H1 (cell line): Measurements from ENCODE around the gene PGGHG. TPM values are rescaled to one million over a fixed set of nuclear protein-coding genes. Genes with fewer than 3 reads are reported as not detected.
"Not testable (repeated sequence)": the region's sequence is repeated elsewhere in the genome, so short reads cannot be mapped to it uniquely, and the experiment has no call there.

Experiments used
- CTCF ChIA-PET: fragments of 300-600 bp; sonication (Branson Sonifier 250); formaldehyde crosslinking; loops from one replicate; lab custom pipeline; 2021; ENCODE audit not compliant: partially characterized antibody; lab: Charles Lee
- POLR2A ChIA-PET: fragments of 300-600 bp; sonication (Branson Sonifier 250); formaldehyde crosslinking; loops from one replicate; lab custom pipeline; 2021; ENCODE audit warnings: inconsistent platforms; ENCODE audit not compliant: partially characterized antibody; lab: Charles Lee
- DNase-seq, 2 experiments: peaks; one replicate each; pipeline versions ENCODE4 v3.0.0 to v3.0.0-alpha.2; 2010 to 2022; ENCODE audit warnings: low spot score in 2 of 2, low read depth in 1 of 2, mixed read lengths in 1 of 2
- FAIRE-seq: peaks from 2 replicates; lab custom pipeline; 2011; peaks lifted over from hg19 to GRCh38; lab: Jason Lieb, UNC
- H2AFZ ChIP-seq: 2 replicates; pipeline ENCODE4 v1.8.1; 2012; ENCODE audit warnings: low read length, inconsistent platforms
- H2AK5ac ChIP-seq: 2 replicates; pipeline ENCODE4 v1.6.1; 2013; ENCODE audit warnings: low read depth, low read length
- H2BK120ac ChIP-seq: replicated peaks from 2 replicates; pipeline ENCODE3; 2013; ENCODE audit warnings: low read depth, low read length, inconsistent platforms
- H2BK12ac ChIP-seq: 2 replicates; pipeline ENCODE4 v1.6.1; 2013; ENCODE audit warnings: low read depth, low read length
- H2BK15ac ChIP-seq: 2 replicates; pipeline ENCODE4 v1.6.1; 2013; ENCODE audit warnings: low read length
- H2BK20ac ChIP-seq: 2 replicates; pipeline ENCODE4 v1.6.1; 2013; ENCODE audit warnings: low read length
- H2BK5ac ChIP-seq: 2 replicates; pipeline ENCODE4 v1.6.1; 2013; ENCODE audit warnings: low read depth, low read length
- H3K14ac ChIP-seq: 2 replicates; pipeline ENCODE4 v1.6.1; 2013; ENCODE audit warnings: inconsistent platforms; ENCODE audit not compliant: insufficient read length
- H3K18ac ChIP-seq: 2 replicates; pipeline ENCODE4 v1.6.1; 2013; ENCODE audit warnings: low read length; ENCODE audit errors: extremely low read depth
- H3K23ac ChIP-seq: 2 replicates; pipeline ENCODE4 v1.6.1; 2013; ENCODE audit warnings: inconsistent platforms; ENCODE audit not compliant: insufficient read length
- H3K23me2 ChIP-seq: 2 replicates; pipeline ENCODE4 v1.6.1; 2013; ENCODE audit warnings: low read depth, low read length
- H3K27ac ChIP-seq: 2 replicates; pipeline ENCODE4 v1.6.1; 2011; ENCODE audit warnings: low read depth, low read length, inconsistent platforms
- H3K27me3 ChIP-seq, 4 experiments: replicated peaks in 1 of 4; 1 replicate in 1 of 4; 2 replicates in 3 of 4; pipeline versions ENCODE4 v1.6.1 to v1.8.1; 2011 to 2013; ENCODE audit warnings: low read length in 3 of 4, mild to moderate bottlenecking in 3 of 4, inconsistent platforms in 2 of 4, mixed read lengths in 2 of 4, moderate library complexity in 1 of 4; ENCODE audit not compliant: control insufficient read depth in 3 of 4, insufficient read depth in 3 of 4; ENCODE audit errors: extremely low read depth in 1 of 4
- H3K36me3 ChIP-seq, 4 experiments: 2 replicates each; pipeline versions ENCODE4 v1.6.1 to v1.8.1; 2011 to 2013; ENCODE audit warnings: mild to moderate bottlenecking in 4 of 4, low read length in 3 of 4, moderate library complexity in 2 of 4, control low read depth in 1 of 4, inconsistent platforms in 1 of 4; ENCODE audit not compliant: insufficient read depth in 4 of 4, control insufficient read depth in 2 of 4
- H3K4ac ChIP-seq: replicated peaks from 2 replicates; pipeline ENCODE3; 2013; ENCODE audit warnings: low read length, low read depth, mixed read lengths, inconsistent platforms; ENCODE audit not compliant: insufficient read length
- H3K4me1 ChIP-seq, 4 experiments: replicated peaks in 1 of 4; 1 replicate in 1 of 4; 2 replicates in 3 of 4; pipeline versions ENCODE4 v1.6.1 to v1.8.1; 2011 to 2013; ENCODE audit warnings: low read length in 3 of 4, inconsistent platforms in 2 of 4, mixed read lengths in 1 of 4; ENCODE audit not compliant: insufficient read depth in 4 of 4, control insufficient read depth in 3 of 4
- H3K4me2 ChIP-seq, 2 experiments: 2 replicates each; pipeline versions ENCODE4 v1.6.1 to v1.8.1; 2011 to 2013; ENCODE audit warnings: low read depth in 2 of 2, low read length in 2 of 2, control low read depth in 1 of 2, inconsistent platforms in 1 of 2, mild to moderate bottlenecking in 1 of 2; ENCODE audit not compliant: insufficient read depth in 1 of 2
- H3K4me3 ChIP-seq, 4 experiments: fragments of 200-600, 300-600 bp in 1 of 4; sonication (generic), shearing (Covaris generic), sonication (Bioruptor Twin) in 1 of 4; 2 replicates each; pipeline versions ENCODE4 v1.5.1 to v1.8.1; 2011 to 2016; ENCODE audit warnings: low read length in 4 of 4, low read depth in 3 of 4, control low read depth in 2 of 4, inconsistent platforms in 2 of 4, mild to moderate bottlenecking in 2 of 4, mixed read lengths in 1 of 4, moderate library complexity in 1 of 4; ENCODE audit not compliant: insufficient read depth in 2 of 4; ENCODE audit errors: extremely low read depth in 1 of 4
- H3K56ac ChIP-seq: replicated peaks from 2 replicates; pipeline ENCODE3; 2013; ENCODE audit warnings: low read depth, mild to moderate bottlenecking, mixed read lengths, low read length, inconsistent platforms; ENCODE audit not compliant: insufficient read length
- H3K79me1 ChIP-seq: 2 replicates; pipeline ENCODE4 v1.6.1; 2013; ENCODE audit warnings: low read depth, low read length, control low read depth
- H3K79me2 ChIP-seq, 2 experiments: 2 replicates each; pipeline versions ENCODE4 v1.6.1 to v1.8.1; 2012 to 2013; ENCODE audit warnings: low read length in 2 of 2, mild to moderate bottlenecking in 2 of 2, inconsistent platforms in 1 of 2; ENCODE audit not compliant: insufficient read depth in 2 of 2, control insufficient read depth in 1 of 2
- H3K9ac ChIP-seq, 4 experiments: replicated peaks in 1 of 4; 1 replicate in 1 of 4; 2 replicates in 3 of 4; pipeline versions ENCODE4 v1.6.1 to v1.8.1; 2011 to 2013; ENCODE audit warnings: low read depth in 3 of 4, low read length in 3 of 4, control low read depth in 2 of 4, mild to moderate bottlenecking in 2 of 4, moderate library complexity in 2 of 4, inconsistent platforms in 1 of 4; ENCODE audit errors: extremely low read depth in 1 of 4
- H3K9me3 ChIP-seq, 2 experiments: 2 replicates each; pipeline versions ENCODE4 v1.6.1 to v1.8.1; 2012 to 2013; ENCODE audit warnings: mild to moderate bottlenecking in 2 of 2, moderate library complexity in 2 of 2, control low read depth in 1 of 2, inconsistent platforms in 1 of 2, low read depth in 1 of 2, low read length in 1 of 2, mixed read lengths in 1 of 2; ENCODE audit not compliant: insufficient read depth in 2 of 2
- H4K20me1 ChIP-seq, 2 experiments: replicated peaks in 1 of 2; 2 replicates each; pipeline versions ENCODE3 to v1.8.1; 2011 to 2013; ENCODE audit warnings: inconsistent platforms in 2 of 2, low read length in 2 of 2, mild to moderate bottlenecking in 1 of 2; ENCODE audit not compliant: insufficient read depth in 2 of 2, control insufficient read depth in 1 of 2
- H4K5ac ChIP-seq: 2 replicates; pipeline ENCODE4 v1.6.1; 2013; ENCODE audit warnings: low read length, low read depth, mixed read lengths, inconsistent platforms; ENCODE audit not compliant: insufficient read length
- H4K8ac ChIP-seq: 2 replicates; pipeline ENCODE4 v1.8.0; 2013; ENCODE audit warnings: mild to moderate bottlenecking, moderate library complexity, low read length, inconsistent platforms; ENCODE audit not compliant: insufficient read depth; ENCODE audit errors: extremely low read depth
- H4K91ac ChIP-seq: replicated peaks from 2 replicates; pipeline ENCODE3; 2013; ENCODE audit warnings: low read length, mixed read lengths, inconsistent platforms; ENCODE audit not compliant: insufficient read length
- WGBS, 2 experiments: shearing (Covaris generic) in 1 of 2; methylation state at CpG; one replicate each; pipeline versions ENCODE4 v1.1.6 to v1.1.7; 2013 to 2015; ENCODE audit warnings: low lambda C conversion rate in 2 of 2, mixed read lengths in 2 of 2, inconsistent platforms in 1 of 2, low coverage in 1 of 2, missing lambda C conversion rate in 1 of 2; ENCODE audit not compliant: insufficient replicate concordance in 2 of 2, insufficient coverage in 1 of 2, insufficient read length in 1 of 2; ENCODE audit errors: extremely low coverage in 1 of 2, missing lambda C conversion rate in 1 of 2; 5-methylcytosine and 5-hydroxymethylcytosine counted together
- polyA plus RNA-seq, 7 experiments: library from polyadenylated mRNA; depleted of rRNA in 3 of 7; stranded (reverse) in 5 of 7; unstranded in 2 of 7; fragments of >200 nt in 5 of 7; fragments of 200-250 nt in 2 of 7; gene quantifications; 1 replicate in 5 of 7; 2 replicates in 1 of 7; 4 replicates in 1 of 7; pipeline versions ENCODE4 v1.2.1 to v1.2.3, GENCODE V29; 2011 to 2013; ENCODE audit warnings: missing spikeins in 2 of 7, mixed read lengths in 2 of 7
- total RNA-seq: library from RNA; stranded (reverse); fragmentation: NEBNext Ultra II Directional; extraction: Animal tissue kit (Norgen Biotek cat#: 25700); gene quantifications from 2 replicates; pipeline ENCODE4 v1.2.1, GENCODE V29; 2021

The PGGHG gene
- total and polyA plus RNA-seq, 2 of the 8 experiments (the other 6 are each of a cell fraction or from before 2014, with no cell fraction given) = 34.8 to 60.7 TPM

DNA sequence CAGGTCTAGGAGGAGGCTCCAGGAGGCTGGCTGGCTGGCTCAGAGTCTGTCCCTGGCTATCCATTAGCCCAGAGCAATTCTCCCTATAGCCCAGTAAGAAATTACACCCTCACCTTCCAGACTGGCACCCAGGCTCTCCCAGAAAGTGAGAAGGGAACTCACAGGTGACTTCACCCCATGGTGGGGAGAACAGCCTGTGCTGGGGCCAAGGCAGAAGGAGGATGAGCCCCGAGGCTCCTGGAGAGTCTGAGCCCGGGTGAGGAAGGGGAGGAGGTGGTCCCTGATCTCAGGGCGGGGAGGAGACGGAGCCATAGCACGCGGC is 25.6 kb downstream of the PGGHG start:
- ChIA-PET CTCF (interaction anchor here (0.9 to 4.2 kb wide), 5 partner anchors 9 to 63 kb away, joined by 3 to 33 read pairs (median 4); no protein-coding TSS in a partner anchor), POLR2A (interaction anchor here (2.1 to 4.0 kb wide), 3 partner anchors 16 to 41 kb away, joined by 9 to 17 read pairs (median 11); no protein-coding TSS in a partner anchor)
- peaks cover 15% of the 10 kb centered on the region; the same call in 1 of the 2 replicates for H3K23me2 ChIP-seq
- H3K9ac ChIP-seq = peak overlapping the region in 2 of 4 experiments; percentile 51 to 85; a peak in 2 of 7 replicates
- not testable (repeated sequence) for FAIRE-seq, H3K23ac ChIP-seq, H3K9me3 ChIP-seq, H2BK20ac ChIP-seq, DNase-seq, H3K27me3 ChIP-seq, H2BK12ac ChIP-seq, H4K91ac ChIP-seq, H3K36me3 ChIP-seq, H3K27ac ChIP-seq, H4K20me1 ChIP-seq, H2BK120ac ChIP-seq, H4K5ac ChIP-seq, H2AK5ac ChIP-seq, H3K79me1 ChIP-seq, H2AFZ ChIP-seq, H4K8ac ChIP-seq, H3K4ac ChIP-seq, H3K14ac ChIP-seq, H3K56ac ChIP-seq
- H2BK5ac ChIP-seq = peak overlapping the region; percentile 96
- peak overlapping the region; percentile 71 to 94 (median 86) for H3K4me3 ChIP-seq
- H3K18ac ChIP-seq = peak overlapping the region; percentile 95; the same call in 1 of the 2 replicates
- 6% methylated on average over 4 of the region's 6 CpGs; no CpG with 5 or more reads in 1 of the 2 experiments for WGBS, 2 experiments
- H2BK15ac ChIP-seq = 0 out of 2 replicates have a peak overlapping the region, but pooled peaks have one; percentile 36
- peak overlapping the region; percentile 75 to 89 for H3K4me2 ChIP-seq
- peaks cover 9 to 40% (median 31%) of the 10 kb centered on the region in 4 experiments for H3K4me1 ChIP-seq
- H3K79me2 ChIP-seq = peaks cover 0 to 18% of the 10 kb centered on the region in 2 experiments; a peak in 2 of 4 replicates
